ENCODE measurements around the gene NDUFB10. TPM values are rescaled to one million over a fixed set of nuclear protein-coding genes. Genes with fewer than 3 reads are reported as not detected.

NDUFB10 gene
- total and polyA plus RNA-seq, 4 donors, result 93.9 to 195 (median 133) TPM

- no peak for DNase-seq (ENCODE audit: low spot score)
- Histone ChIP-seq H3K9me3 (ENCODE audit: control insufficient read depth in 4 of 4, low read length in 3 of 4) (no peaks in the 10 kb centered on the region), H3K27ac (ENCODE audit: low read depth in 1 of 2, low read length in 2 of 2) (no peak overlapping the region), H3K4me3 (ENCODE audit: low read depth in 1 of 3, low read length in 3 of 3) (no peak overlapping the region), H3K27me3 (ENCODE audit: control insufficient read depth in 4 of 4, insufficient read depth in 4 of 4, low read length in 3 of 4) (peaks cover 0 to 9% (median 4%) of the 10 kb centered on the region in 4 donors), H3K36me3 (ENCODE audit: control insufficient read depth in 4 of 4, insufficient read depth in 3 of 4, low read depth in 1 of 4, low read length in 3 of 4) (peaks cover 0 to 17% (median under 1%) of the 10 kb centered on the region in 4 donors), H3K9ac (ENCODE audit: low read depth in 1 of 2, low read length in 2 of 2) (no peak overlapping the region), H3K4me1 (ENCODE audit: control insufficient read depth in 4 of 4, insufficient read depth in 4 of 4, low read length in 3 of 4) (peaks cover 12 to 48% (median 27%) of the 10 kb centered on the region in 4 donors)
- no peak for TF ChIP-seq EGR1 (IDR thresholded peaks at IDR 0.05; ENCODE audit: low read depth in 2 of 2)
- TF ChIP-seq NR2F2 (IDR thresholded peaks at IDR 0.05), result no peak
- no peak for TF ChIP-seq HNF4G (IDR thresholded peaks at IDR 0.05)
- no peak for TF ChIP-seq MAX (IDR thresholded peaks at IDR 0.05)
- TF ChIP-seq FOXA1 (IDR thresholded peaks at IDR 0.05), result no peak
- no peak for TF ChIP-seq CTCF (IDR thresholded peaks at IDR 0.05; ENCODE audit: low read depth, low read length, missing input control)
- no peak for TF ChIP-seq FOXA2 (IDR thresholded peaks at IDR 0.05)
- no peak for TF ChIP-seq RAD21 (IDR thresholded peaks at IDR 0.05)
- no peak for TF ChIP-seq ATF3 (IDR thresholded peaks at IDR 0.05)
- TF ChIP-seq HNF4A (conservative IDR thresholded peaks at IDR 0.05), result no peak
- WGBS, result 94% methylated on average over 10 of the region's 10 CpGs
Measured at GRCh38 chr16:1987198-1987597, 27.9 kb downstream of the NDUFB10 start.

GRCh38 chr16:1989209-1990100 is 30.1 kb downstream of the NDUFB10 start, which contains the start of gene SYNGR3:
TSS of gene SYNGR3 (plus strand) at chr16:1989970. CDS start at chr16:1990103, 133 bp downstream.
- Histone ChIP-seq H3K9me3 (ENCODE audit: control insufficient read depth in 4 of 4, low read length in 3 of 4) (no peaks in the 10 kb centered on the region), H3K4me1 (ENCODE audit: control insufficient read depth in 4 of 4, insufficient read depth in 4 of 4, low read length in 3 of 4) (peaks cover 13 to 42% (median 24%) of the 10 kb centered on the region in 4 donors), H3K27ac (ENCODE audit: low read depth in 1 of 2, low read length in 2 of 2) (no peak within 1 kb of the TSS), H3K9ac (ENCODE audit: low read depth in 1 of 2, low read length in 2 of 2) (no peak within 1 kb of the TSS), H3K36me3 (ENCODE audit: control insufficient read depth in 4 of 4, insufficient read depth in 3 of 4, low read depth in 1 of 4, low read length in 3 of 4) (peaks cover 0 to 17% (median under 1%) of the 10 kb centered on the region in 4 donors), H3K27me3 (ENCODE audit: control insufficient read depth in 4 of 4, insufficient read depth in 4 of 4, low read length in 3 of 4) (peaks cover 0 to 9% (median 4%) of the 10 kb centered on the region in 4 donors), H3K4me3 (ENCODE audit: low read depth in 1 of 3, low read length in 3 of 3) (peak within 1 kb of the TSS in 1 of 3 donors; percentile 24)
- DNase-seq (ENCODE audit: low spot score), result no peak
- no peak for TF ChIP-seq MAX (IDR thresholded peaks at IDR 0.05)
- TF ChIP-seq HNF4G (IDR thresholded peaks at IDR 0.05), result no peak
- no peak for TF ChIP-seq ZBTB33 (IDR thresholded peaks at IDR 0.05)
- 8% methylated on average over 67 of the region's 67 CpGs for WGBS

GRCh38 chr16:1990101-1990350 is 30.7 kb downstream of the NDUFB10 start:
- H3K9ac ChIP-seq (ENCODE audit: low read depth in 1 of 2, low read length in 2 of 2), result no peak overlapping the region
- TF ChIP-seq TAF1 (conservative IDR thresholded peaks at IDR 0.05) (no peak), CTCF (IDR thresholded peaks at IDR 0.05; ENCODE audit: low read depth, low read length, missing input control) (no peak), NR2F2 (IDR thresholded peaks at IDR 0.05) (no peak), REST (IDR thresholded peaks at IDR 0.05) (no peak)
- no peaks in the 10 kb centered on the region for H3K9me3 ChIP-seq (ENCODE audit: control insufficient read depth in 4 of 4, low read length in 3 of 4)
- peaks cover 8 to 37% (median 20%) of the 10 kb centered on the region in 4 donors for H3K4me1 ChIP-seq (ENCODE audit: control insufficient read depth in 4 of 4, insufficient read depth in 4 of 4, low read length in 3 of 4)
- DNase-seq (ENCODE audit: low spot score), result no peak
- WGBS, result 2% methylated on average over 25 of the region's 25 CpGs
- peak overlapping the region in 1 of 3 donors; percentile 24 for H3K4me3 ChIP-seq (ENCODE audit: low read depth in 1 of 3, low read length in 3 of 3)
- peaks cover 0 to 9% (median 4%) of the 10 kb centered on the region in 4 donors for H3K27me3 ChIP-seq (ENCODE audit: control insufficient read depth in 4 of 4, insufficient read depth in 4 of 4, low read length in 3 of 4)
- H3K27ac ChIP-seq (ENCODE audit: low read depth in 1 of 2, low read length in 2 of 2), result no peak overlapping the region
- H3K36me3 ChIP-seq (ENCODE audit: control insufficient read depth in 4 of 4, insufficient read depth in 3 of 4, low read depth in 1 of 4, low read length in 3 of 4), result peaks cover 0 to 17% (median under 1%) of the 10 kb centered on the region in 4 donors
